HG03280 (cell line): Measurements from ENCODE around the gene EHD4.

Experiments
- ATAC-seq: cut with Tn5 transposase; IDR thresholded peaks from one replicate; pipeline ENCODE4 v1.9.1; 2021; ENCODE audit warnings: mild to moderate bottlenecking, moderate library complexity; ENCODE audit not compliant: unreplicated experiment

EHD4 gene

GRCh38 chr15:41884458-41884857 is 87.9 kb downstream of the EHD4 start:
- no peak for ATAC-seq

GRCh38 chr15:41883484-41883825 is 88.9 kb downstream of the EHD4 start:
- ATAC-seq: no peak

GRCh38 chr15:41882689-41883483 is 89.5 kb downstream of the EHD4 start:
- no peak for ATAC-seq

- ATAC-seq: no peak
Measured at GRCh38 chr15:41881920-41882688, 90.3 kb downstream of the EHD4 start.

- no peak for ATAC-seq
Measured at GRCh38 chr15:41881550-41881919, 90.8 kb downstream of the EHD4 start.

- no peak for ATAC-seq
Measured at GRCh38 chr15:41881086-41881485, 91.3 kb downstream of the EHD4 start.

- no peak for ATAC-seq
Measured at GRCh38 chr15:41880156-41880877, 92.0 kb downstream of the EHD4 start.

- ATAC-seq: no peak
Measured at GRCh38 chr15:41879321-41879845, 93.0 kb downstream of the EHD4 start.

- ATAC-seq: no peak
Measured at GRCh38 chr15:41878355-41878699, 94.0 kb downstream of the EHD4 start.

GRCh38 chr15:41877631-41878354 is 94.6 kb downstream of the EHD4 start:
- no peak for ATAC-seq

- ATAC-seq: no peak
Measured at GRCh38 chr15:41876689-41877088, 95.7 kb downstream of the EHD4 start.

- no peak for ATAC-seq
Measured at GRCh38 chr15:41876007-41876406, 96.3 kb downstream of the EHD4 start.

- ATAC-seq: no peak
Measured at GRCh38 chr15:41874736-41875135, 97.6 kb downstream of the EHD4 start.

- ATAC-seq: no peak
Measured at GRCh38 chr15:41873711-41874110, 98.6 kb downstream of the EHD4 start.

- no peak for ATAC-seq
Measured at GRCh38 chr15:41872166-41872747, 100.1 kb downstream of the EHD4 start.

- no peak for ATAC-seq
Measured at GRCh38 chr15:41871175-41871905, 101.0 kb downstream of the EHD4 start.

- ATAC-seq: no peak
Measured at GRCh38 chr15:41870689-41871081, 101.7 kb downstream of the EHD4 start.

GRCh38 chr15:41869770-41870688 is 102.3 kb downstream of the EHD4 start:
- ATAC-seq: no peak

GRCh38 chr15:41868321-41868720 is 104.0 kb downstream of the EHD4 start:
- ATAC-seq: no peak
